Ammon's horn (tissue), 1 donor: ENCODE results near the gene SRSF4.

ENCODE experiments used
- DNase-seq: peaks from one replicate; pipeline ENCODE4 v3.0.0-alpha.2; 2016; ENCODE audit warnings: low spot score

SRSF4 gene

GRCh38 chr1:29200906-29201594 is 19.4 kb upstream of the SRSF4 start:
- DNase-seq = no peak

DNA sequence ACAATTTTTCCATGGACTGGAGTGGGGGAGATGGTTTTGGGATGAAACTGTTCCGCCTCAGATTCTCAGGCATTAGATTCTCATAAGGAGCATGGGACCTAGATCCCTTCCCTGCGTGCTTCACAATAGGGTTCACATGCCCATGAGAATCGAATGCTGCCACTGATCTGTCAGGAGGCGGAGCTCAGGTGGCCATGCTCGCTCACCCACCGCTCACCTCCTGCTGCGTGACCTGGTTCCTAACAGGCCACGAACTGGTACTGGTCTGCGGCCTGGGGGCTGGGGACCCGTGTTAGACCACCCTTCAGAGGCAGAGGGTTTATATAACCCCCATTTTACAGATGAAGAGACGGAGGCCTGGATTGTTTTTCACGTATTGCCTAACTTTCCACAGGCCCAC is 16.3 kb upstream of the SRSF4 start:
- no peak for DNase-seq

DNA sequence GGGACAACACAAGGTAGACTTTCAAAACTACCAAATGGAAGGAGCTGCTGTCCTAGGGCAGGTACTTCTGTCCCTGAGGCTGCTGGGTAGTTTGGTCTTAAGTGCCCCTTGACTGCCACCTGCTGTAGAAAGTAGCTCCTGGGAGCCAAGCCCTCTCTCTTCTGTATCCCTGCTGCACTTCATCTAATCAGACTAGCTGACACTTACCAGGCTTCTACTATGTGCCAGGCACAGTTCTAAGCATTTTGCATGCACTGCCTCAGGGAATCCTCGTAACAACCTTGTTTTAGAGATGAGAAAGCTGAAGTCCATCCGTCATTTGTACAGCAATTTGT is 15.9 kb upstream of the SRSF4 start:
- no peak for DNase-seq

DNA sequence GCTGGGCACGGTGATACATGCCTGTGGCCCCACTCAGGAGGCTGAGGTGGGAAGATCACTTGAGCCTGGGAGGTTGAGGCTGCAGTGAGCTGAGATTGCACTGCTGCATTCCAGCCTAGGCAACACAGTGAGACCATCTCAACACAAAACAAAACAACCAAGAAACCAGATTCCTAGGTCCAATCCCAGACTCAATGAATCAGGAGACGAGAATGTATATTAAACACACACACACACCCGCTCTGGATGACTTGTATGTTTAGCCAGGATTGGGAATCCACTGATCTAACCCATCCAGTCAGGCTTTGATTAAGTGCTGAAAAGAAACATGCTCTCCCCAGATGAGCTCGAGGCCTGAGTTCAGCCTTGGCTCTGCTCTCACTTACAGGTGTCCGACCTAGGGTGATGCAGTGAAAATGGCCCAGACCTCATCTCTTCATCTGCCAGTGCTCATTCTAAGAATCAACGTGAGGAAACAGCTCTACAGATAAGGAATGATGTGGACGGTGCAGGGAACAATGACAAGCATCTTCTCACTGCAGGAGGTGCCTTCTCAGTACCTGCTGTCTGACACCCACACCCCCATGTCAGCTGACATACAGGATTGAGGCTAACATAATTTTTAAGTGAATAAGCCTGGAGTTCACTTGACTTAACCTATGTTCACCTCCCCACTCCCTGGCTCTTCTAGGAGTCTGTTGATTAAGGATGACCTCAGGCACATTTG is 15.3 kb upstream of the SRSF4 start:
- DNase-seq = no peak

DNA sequence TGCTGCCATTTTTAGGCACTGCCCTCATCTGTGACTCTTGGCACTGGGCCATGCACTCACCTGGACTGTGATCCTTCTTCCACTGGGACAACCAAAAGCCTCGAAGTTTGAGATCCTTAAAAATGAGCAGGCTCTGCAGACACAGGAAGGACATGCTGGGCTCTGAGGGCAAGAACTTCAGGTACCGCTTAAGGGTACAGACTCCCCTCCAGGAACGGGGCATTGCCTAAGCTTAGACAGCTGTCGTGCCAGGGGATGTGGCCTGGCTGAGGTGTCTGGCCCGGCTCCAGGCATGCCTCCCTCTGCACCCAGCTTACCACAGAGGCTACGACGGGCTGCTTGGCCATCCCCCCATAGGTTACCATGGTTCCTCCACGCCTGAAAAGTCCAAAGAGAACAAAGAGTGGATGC is 14.2 kb upstream of the SRSF4 start:
- peak; percentile 10 for DNase-seq

DNA sequence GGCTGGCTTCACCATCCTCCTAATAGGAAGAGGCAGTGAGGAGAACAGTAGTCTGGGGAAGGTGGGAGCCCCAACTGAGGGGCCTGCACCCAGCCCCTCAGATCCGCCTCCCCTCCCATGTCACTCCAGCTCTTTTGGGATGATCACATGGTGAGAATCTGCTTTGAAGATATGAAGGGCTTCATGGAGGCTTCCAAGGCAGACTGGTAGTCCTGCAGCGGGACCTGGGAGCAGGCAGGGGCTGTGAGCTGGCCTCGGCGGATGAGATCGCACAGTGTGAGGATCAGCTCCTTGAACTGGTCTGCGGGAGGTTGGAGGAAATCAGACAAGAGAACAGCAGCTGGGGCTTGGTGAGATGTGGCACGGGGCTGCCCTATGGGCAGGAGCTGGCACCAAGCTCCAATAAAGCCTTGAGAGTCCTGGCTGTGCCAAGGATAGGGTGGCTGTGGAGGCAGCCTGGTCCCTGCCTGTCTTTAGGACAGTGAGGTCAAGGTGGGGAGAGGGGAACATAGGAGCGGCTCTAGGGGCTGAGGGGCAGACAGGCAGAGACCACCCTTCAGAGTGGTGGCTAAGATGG is 12.3 kb upstream of the SRSF4 start:
- DNase-seq = no peak

- no peak for DNase-seq
Measured at GRCh38 chr1:29190718-29191117, 9.0 kb upstream of the SRSF4 start.

GRCh38 chr1:29186707-29187106 is 5.0 kb upstream of the SRSF4 start:
- DNase-seq = no peak

DNA sequence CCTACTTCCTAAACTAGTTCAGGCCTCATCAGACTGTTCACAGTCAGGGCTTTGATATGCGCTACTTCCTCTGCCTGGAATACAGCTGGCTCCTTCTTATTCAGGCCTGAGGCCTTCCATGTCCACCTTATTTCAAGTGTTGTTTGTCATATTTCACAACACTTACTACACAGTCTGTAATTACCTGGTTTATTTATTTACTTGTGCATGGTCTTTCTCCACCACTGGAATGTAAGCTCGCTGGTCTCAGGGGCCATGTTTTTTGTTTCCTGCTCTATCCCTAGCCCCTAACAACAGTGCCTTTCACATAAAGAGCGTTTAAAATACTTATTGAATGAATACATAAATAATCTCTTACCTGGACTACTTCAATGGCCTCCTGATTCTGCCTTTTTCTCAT is 4.6 kb upstream of the SRSF4 start:
- no peak for DNase-seq

DNA sequence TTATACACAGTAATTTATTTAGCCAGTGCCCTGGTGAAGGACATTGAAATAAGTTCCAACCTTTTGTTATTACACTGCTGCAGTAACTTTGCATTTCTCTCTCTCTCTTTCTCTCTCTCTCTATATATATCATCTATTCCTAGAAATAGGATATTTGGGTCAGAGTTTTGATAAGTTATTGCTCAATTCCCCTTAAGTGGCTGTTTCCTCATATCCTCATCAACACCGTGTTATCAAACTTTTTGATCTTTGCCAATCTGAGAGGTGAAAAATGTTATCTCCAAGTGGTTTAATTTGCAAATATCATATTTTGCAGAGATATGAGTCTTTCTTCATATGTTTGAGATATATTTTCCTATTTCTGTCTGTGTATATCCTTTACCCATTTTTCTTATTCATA is 1.6 kb upstream of the SRSF4 start:
- DNase-seq = no peak

DNA sequence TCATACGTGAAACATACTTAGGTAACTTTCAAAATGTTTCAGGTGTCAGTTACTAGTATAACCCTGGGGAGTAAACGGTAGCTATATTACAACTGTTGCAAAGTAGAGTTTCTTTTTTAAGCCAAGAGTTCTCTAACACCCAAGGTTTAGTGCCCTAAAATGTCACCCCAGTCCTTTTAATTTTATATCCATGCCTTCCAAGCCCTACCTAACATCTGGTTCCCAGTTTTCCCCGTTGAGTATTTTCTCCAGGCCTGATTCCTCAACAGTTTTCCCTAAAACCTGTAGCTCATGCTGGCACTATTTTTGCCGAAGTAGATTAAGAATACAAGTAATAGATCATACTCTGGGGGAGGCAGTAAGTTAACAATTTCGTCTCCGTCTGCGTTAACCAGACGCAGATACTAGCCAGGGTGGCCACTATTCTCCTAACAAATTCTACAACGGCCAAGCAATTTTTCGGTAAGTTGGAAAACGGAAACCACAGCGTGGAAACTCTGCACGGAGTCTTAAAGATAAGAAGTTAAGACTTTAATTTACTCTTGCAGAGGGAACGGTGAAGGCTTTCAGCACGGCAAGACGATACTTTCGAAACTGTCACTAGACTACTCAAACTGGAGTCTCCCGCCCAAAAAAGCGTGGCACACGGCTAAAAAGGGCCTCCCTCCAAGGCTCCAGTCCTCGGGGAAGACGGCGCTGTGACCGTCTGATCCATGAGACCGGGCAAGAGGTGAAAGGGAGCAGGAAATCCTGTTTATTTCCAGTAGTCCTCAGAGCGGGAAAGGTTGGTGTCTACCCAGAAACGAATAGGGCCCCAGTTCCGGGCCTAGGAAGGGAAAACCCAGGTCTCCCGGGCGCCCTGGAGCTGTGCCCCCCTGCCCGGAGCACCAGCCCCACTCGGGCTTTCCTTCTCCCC is 945 bp downstream of the SRSF4 start:
- DNase-seq = peak; percentile 14

- DNase-seq = no peak
Measured at GRCh38 chr1:29179641-29180184, 2.0 kb downstream of the SRSF4 start.

DNA sequence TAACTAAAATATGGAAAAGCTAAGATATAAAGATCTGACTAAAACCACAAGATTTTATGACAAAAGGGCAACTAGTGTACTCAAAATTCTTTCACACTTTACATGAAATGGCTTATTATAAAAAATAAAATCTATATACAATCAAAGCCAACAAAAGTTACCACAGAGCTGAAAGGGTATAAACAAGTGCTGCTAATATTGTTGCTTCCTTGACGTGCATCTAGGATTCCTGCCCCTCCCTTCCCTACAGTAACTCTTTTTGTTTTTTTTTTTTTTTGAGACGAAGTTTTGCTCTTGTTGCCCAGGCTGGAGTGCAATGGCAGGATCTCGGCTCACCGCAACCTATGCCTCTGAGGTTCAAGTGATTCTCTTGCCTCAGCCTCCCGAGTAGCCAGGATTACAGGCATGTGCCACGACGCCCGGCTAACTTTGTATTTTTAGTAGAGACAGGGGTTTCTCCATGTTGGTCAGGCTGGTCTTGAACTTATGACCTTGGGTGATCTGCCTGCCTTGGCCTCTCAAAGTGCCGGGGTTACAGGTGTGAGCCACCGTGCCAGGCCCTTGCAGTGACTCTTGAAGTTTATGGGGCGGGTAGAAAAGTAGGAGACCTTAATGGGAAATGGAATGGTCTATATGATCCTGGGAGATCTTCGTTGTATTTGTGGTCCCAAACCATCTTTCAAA is 4.5 kb downstream of the SRSF4 start:
- no peak for DNase-seq

GRCh38 chr1:29176576-29176975 is 5.1 kb downstream of the SRSF4 start:
- DNase-seq = no peak

DNA sequence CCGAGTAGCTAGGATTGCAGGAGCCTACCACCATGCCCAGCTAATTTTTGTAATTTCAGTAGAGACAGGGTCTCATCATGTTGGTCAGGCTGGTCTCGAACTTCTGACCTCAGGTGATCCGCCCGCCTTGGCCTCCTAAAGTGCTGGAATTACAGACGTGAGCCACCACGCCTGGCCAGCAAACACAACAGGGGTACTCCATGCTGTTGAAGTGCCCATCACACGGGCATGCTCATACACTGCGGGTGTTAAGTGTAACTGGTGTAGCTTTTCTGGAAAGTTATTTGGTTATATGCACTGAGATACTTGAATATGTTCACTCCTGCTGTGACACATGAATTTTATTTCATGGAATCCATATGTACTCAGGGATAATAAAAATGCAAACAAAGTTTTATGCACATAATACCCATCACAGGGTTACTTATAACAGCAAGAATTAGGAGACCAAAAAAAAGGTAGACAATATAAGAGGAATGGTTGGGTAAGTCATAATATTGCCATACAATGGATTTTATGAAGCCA is 9.2 kb downstream of the SRSF4 start:
- no peak for DNase-seq

DNA sequence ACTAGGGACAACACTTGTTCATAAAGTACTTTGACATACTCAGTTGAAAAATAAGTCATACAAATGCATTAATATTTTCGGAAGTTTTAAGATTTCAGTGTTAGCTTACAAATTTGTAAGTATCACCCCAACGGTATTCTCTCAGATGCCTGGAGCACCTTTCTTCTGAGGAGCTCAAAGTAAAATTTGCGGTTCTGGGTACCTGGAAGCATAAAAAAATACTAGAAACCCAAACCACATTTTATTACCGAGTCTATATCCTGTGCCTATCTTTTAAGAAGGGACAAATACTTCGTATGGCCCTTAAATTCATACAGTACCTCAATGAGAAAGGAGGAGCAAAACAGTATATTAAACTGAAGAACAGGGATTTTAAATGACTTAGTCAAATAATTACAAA is 10.2 kb downstream of the SRSF4 start:
- DNase-seq = no peak

- no peak for DNase-seq
Measured at GRCh38 chr1:29171089-29171488, 10.6 kb downstream of the SRSF4 start.

DNA sequence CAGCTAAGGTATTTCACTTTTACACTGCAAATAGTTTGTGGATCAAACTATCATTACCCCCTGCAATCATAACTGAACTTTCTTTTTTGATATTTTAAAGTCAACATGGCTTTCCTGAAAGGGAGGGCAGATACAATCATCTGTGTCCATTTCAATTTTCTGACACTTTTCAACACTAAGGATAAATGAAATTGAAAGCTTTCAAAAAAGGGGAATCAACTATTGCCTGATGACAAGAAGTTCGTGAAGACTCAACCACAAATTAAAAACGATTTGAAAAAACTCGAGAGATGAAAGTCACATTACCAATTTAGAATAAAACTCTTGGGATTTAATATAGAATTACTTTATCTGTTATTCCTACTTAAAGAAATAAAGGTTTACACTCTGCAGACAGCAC is 11.7 kb downstream of the SRSF4 start:
- no peak for DNase-seq

DNA sequence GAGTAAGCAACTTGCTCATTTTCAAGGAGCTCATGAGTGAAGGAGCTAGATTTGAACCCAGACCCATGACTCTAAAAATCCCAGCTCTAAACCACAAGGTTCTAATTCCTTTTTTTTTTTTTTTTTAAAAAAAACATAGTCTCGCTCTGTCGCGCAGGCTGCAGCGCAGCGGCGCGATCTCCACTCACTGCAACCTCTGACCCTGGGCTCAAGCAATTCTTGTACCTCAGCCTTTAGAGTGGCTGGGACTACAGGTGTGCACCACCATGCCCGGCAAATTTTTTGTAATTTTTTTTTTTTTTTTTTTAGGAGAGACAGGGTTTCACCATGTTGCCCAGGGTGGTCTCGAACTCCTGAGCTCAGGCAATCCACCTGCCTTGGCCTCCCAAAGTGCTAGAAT is 13.8 kb downstream of the SRSF4 start:
- DNase-seq = no peak

GRCh38 chr1:29166291-29166878 is 15.3 kb downstream of the SRSF4 start:
- no peak for DNase-seq

GRCh38 chr1:29164588-29164987 is 17.1 kb downstream of the SRSF4 start:
- no peak for DNase-seq
